HL-60 (cell line): ENCODE measurements around the gene TMCO4.

Source experiments
- DNase-seq, 2 experiments: peaks; one replicate each; pipeline ENCODE4 v3.0.0-alpha.2; 2010 to 2020; ENCODE audit warnings: low read depth in 1 of 2, low spot score in 1 of 2
- H3K27ac ChIP-seq: fragments of 250-450 bp; sonication (Bioruptor Pico); replicated peaks from 2 replicates; pipeline ENCODE4 v1.5.1; 2020; ENCODE audit warnings: mild to moderate bottlenecking, moderate library complexity
- H3K27me3 ChIP-seq: fragments of 250-450 bp; sonication (Bioruptor Pico); 2 replicates; pipeline ENCODE4 v1.5.1; 2021; ENCODE audit warnings: mild to moderate bottlenecking, moderate library complexity; ENCODE audit not compliant: insufficient read depth, poor library complexity, severe bottlenecking
- H3K4me3 ChIP-seq: replicated peaks from 2 replicates; pipeline ENCODE4 v1.5.1; 2011; ENCODE audit warnings: mild to moderate bottlenecking, control low read depth, low read length; ENCODE audit not compliant: insufficient read depth
- GABPA ChIP-seq: IDR thresholded peaks from 2 replicates; pipeline ENCODE4 v1.6.1; 2012; ENCODE audit warnings: low read depth
- POLR2AphosphoS5 ChIP-seq: IDR thresholded peaks from 2 replicates; pipeline ENCODE4 v1.6.1; 2012; ENCODE audit warnings: low read depth
- SPI1 ChIP-seq: IDR thresholded peaks from 2 replicates; pipeline ENCODE4 v1.6.1; 2012; ENCODE audit warnings: low read depth, mild to moderate bottlenecking, borderline replicate concordance
- TF ChIP-seq, protein P1 (sequence below): IDR thresholded peaks from one replicate; pipeline ENCODE4 v1.5.1; 2011; ENCODE audit warnings: low read length, control low read depth, inconsistent platforms; ENCODE audit not compliant: insufficient read depth
- TF ChIP-seq, protein P2 (sequence below): IDR thresholded peaks from 2 replicates; pipeline ENCODE4 v1.6.1; 2012; ENCODE audit warnings: low read depth; ENCODE audit not compliant: insufficient replicate concordance

TMCO4 gene

DNA sequence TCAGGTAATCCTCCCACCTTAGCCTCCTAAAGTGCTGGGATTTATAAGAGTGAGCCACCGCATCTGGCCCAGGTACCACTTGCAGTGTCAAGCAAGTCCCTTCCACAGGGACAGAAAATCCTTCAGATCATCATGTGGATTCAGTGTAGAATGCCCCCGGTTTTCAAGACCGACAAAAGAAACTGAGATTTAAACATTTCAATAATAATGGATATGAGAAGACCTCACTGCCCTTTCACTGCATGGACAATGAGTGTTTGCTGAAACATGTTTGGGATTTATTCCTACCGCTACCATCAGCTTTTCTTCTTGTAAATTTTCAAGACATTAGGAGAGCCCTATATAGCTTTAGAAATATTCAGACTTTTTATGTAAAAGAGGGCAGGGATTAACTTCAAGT is 93.6 kb downstream of the TMCO4 start:
- Histone ChIP-seq H3K27ac (no peak overlapping the region), H3K27me3 (no peaks in the 10 kb centered on the region), H3K4me3 (no peak overlapping the region)
- no peak for DNase-seq
- TF ChIP-seq, protein P1, sequence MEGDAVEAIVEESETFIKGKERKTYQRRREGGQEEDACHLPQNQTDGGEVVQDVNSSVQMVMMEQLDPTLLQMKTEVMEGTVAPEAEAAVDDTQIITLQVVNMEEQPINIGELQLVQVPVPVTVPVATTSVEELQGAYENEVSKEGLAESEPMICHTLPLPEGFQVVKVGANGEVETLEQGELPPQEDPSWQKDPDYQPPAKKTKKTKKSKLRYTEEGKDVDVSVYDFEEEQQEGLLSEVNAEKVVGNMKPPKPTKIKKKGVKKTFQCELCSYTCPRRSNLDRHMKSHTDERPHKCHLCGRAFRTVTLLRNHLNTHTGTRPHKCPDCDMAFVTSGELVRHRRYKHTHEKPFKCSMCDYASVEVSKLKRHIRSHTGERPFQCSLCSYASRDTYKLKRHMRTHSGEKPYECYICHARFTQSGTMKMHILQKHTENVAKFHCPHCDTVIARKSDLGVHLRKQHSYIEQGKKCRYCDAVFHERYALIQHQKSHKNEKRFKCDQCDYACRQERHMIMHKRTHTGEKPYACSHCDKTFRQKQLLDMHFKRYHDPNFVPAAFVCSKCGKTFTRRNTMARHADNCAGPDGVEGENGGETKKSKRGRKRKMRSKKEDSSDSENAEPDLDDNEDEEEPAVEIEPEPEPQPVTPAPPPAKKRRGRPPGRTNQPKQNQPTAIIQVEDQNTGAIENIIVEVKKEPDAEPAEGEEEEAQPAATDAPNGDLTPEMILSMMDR, result no peak
- TF ChIP-seq, protein P2, sequence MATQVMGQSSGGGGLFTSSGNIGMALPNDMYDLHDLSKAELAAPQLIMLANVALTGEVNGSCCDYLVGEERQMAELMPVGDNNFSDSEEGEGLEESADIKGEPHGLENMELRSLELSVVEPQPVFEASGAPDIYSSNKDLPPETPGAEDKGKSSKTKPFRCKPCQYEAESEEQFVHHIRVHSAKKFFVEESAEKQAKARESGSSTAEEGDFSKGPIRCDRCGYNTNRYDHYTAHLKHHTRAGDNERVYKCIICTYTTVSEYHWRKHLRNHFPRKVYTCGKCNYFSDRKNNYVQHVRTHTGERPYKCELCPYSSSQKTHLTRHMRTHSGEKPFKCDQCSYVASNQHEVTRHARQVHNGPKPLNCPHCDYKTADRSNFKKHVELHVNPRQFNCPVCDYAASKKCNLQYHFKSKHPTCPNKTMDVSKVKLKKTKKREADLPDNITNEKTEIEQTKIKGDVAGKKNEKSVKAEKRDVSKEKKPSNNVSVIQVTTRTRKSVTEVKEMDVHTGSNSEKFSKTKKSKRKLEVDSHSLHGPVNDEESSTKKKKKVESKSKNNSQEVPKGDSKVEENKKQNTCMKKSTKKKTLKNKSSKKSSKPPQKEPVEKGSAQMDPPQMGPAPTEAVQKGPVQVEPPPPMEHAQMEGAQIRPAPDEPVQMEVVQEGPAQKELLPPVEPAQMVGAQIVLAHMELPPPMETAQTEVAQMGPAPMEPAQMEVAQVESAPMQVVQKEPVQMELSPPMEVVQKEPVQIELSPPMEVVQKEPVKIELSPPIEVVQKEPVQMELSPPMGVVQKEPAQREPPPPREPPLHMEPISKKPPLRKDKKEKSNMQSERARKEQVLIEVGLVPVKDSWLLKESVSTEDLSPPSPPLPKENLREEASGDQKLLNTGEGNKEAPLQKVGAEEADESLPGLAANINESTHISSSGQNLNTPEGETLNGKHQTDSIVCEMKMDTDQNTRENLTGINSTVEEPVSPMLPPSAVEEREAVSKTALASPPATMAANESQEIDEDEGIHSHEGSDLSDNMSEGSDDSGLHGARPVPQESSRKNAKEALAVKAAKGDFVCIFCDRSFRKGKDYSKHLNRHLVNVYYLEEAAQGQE, result no peak
- TF ChIP-seq GABPA (no peak), POLR2AphosphoS5 (no peak), SPI1 (no peak)

DNA sequence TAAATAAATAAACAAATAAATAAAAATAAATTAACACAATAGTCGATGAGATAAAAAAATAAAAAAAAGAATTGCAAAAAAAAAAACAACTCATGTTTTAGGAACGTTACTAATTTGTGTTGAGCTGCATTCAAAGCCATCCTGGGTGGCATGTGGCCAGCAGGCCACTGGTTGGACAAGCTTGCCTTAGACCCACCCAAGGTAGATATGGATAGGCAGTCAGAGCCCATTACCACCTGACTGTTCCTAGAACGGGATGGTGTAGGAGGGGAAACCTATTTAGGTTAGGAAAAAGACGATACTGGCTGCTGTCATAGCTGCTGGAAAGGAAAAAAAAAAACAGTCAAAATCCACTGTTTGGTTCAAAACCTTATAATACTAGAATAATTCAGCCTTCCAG is 94.3 kb downstream of the TMCO4 start:
- no peak for DNase-seq

DNA sequence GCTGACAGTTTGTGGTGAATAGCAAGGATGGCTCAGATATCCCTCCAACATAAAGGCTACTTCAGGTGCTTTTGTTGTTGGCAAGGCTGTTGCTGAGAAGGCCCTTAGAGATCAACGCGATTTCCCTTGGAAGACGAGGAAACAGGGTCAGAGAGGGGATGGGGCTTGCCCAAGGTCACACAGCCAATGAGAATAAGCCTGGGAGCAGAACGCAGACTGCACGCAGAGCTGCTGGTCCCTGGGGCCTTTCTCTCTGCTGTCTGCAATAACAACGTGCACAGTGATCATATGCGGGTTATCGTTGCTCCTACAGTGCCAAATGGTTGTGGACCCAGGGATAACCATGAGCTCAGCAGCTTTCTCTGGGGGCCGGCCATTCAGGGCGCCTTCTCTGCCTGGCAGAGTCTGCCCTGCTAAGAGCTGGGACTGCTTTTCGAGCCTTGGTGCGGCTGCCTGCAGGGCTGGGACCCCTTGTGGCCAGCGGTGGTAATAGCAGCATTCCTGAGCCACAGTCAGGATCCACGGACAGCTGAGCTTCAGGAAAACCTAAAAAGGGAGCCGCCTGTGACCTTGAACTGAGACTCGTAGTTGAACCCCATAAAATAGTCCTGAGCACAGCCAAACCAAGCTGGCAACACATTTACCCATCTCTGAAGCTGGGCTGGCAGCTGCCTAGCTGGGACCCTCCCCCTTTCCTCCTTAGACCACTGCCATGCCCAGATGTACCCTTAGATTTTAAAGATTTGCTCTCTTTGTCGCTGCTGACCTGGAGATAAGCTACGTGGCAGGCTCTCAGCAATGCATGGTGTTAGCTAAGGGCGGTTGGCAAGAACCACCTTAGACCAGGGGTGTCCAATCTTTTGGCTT is 95.2 kb downstream of the TMCO4 start:
- Histone ChIP-seq H3K27ac (no peak overlapping the region), H3K27me3 (no peaks in the 10 kb centered on the region), H3K4me3 (no peak overlapping the region)
- peak in 1 of 2 experiments; percentile 32 for DNase-seq
- TF ChIP-seq POLR2AphosphoS5, result no peak
- no peak for TF ChIP-seq GABPA
- TF ChIP-seq, protein P1, result peak; percentile 82
- TF ChIP-seq SPI1, result no peak
- TF ChIP-seq, protein P2, result no peak

More for the DNA sequence above, 94.3 kb downstream of the TMCO4 start:
- TF ChIP-seq POLR2AphosphoS5 (no peak), SPI1 (no peak), GABPA (no peak)
- TF ChIP-seq, protein P2, result no peak
- TF ChIP-seq, protein P1, result no peak
- no peak overlapping the region for H3K4me3 ChIP-seq
- H3K27me3 ChIP-seq, result no peaks in the 10 kb centered on the region
- H3K27ac ChIP-seq, result no peak overlapping the region
